ENCODE data around the gene LDHAL6B.
"Not testable (repeated sequence)": the region's sequence is repeated elsewhere in the genome, so short reads cannot be mapped to it uniquely, and the experiment has no call there.

LDHAL6B gene
- 0 reads per million in 3 donors for total RNA-seq

GRCh38 chr15:59206623-59207183 is at the start of gene LDHAL6B:
LDHAL6B (plus strand) TSS chr15:59206843; CDS start chr15:59206941, 98 bp downstream.
- Histone ChIP-seq H3K4me3 (ENCODE audit: insufficient read depth, low read depth, low read length, poor library complexity, severe bottlenecking) (no peak within 1 kb of the TSS), H3K27me3 (replicated peaks; ENCODE audit: control insufficient read depth, insufficient read depth, low read length, poor library complexity, severe bottlenecking) (no peaks in the 10 kb centered on the region), H3K4me1 (ENCODE audit: control insufficient read depth, insufficient read depth, low read length, poor library complexity, severe bottlenecking) (no peaks in the 10 kb centered on the region), H3K27ac (ENCODE audit: insufficient read depth, low read length, poor library complexity, severe bottlenecking) (no peak within 1 kb of the TSS), H3K9me3 (ENCODE audit: control insufficient read depth, low read length) (no peaks in the 10 kb centered on the region), H3K36me3 (ENCODE audit: control insufficient read depth, insufficient read depth, low read length) (no peaks in the 10 kb centered on the region)
- DNase-seq: no peak

DNA sequence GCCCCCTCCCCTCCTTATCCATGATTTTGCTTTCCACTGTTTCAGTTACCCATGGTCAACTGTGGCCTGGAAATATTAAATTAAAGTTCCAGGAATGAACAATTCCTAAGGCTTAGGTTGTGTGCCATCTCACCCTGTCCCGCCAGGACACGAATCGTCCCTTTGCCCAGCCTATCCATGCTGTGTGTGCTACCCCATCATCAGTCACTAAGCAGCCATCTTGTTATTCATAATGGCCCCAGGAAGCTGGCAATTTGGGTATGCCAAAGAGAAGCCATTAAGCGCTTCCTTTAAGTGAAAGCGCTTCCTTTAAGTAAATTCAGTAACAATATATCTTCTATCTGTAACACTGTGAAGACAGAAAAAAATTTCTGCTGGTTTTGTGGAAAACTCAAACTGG is 49.2 kb upstream of the LDHAL6B start:
- Histone ChIP-seq H3K36me3 (ENCODE audit: control insufficient read depth, insufficient read depth, low read length) (no peaks in the 10 kb centered on the region), H3K9me3 (ENCODE audit: control insufficient read depth, low read length) (no peaks in the 10 kb centered on the region), H3K4me3 (ENCODE audit: insufficient read depth, low read depth, low read length, poor library complexity, severe bottlenecking) (no peak overlapping the region)

GRCh38 chr15:59157840-59158700 is 48.6 kb upstream of the LDHAL6B start:
- Histone ChIP-seq H3K27me3 (replicated peaks; ENCODE audit: control insufficient read depth, insufficient read depth, low read length, poor library complexity, severe bottlenecking) (no peaks in the 10 kb centered on the region), H3K4me1 (ENCODE audit: control insufficient read depth, insufficient read depth, low read length, poor library complexity, severe bottlenecking) (no peaks in the 10 kb centered on the region), H3K4me3 (ENCODE audit: insufficient read depth, low read depth, low read length, poor library complexity, severe bottlenecking) (no peak overlapping the region), H3K36me3 (ENCODE audit: control insufficient read depth, insufficient read depth, low read length) (no peaks in the 10 kb centered on the region), H3K9me3 (ENCODE audit: control insufficient read depth, low read length) (no peaks in the 10 kb centered on the region), H3K27ac (ENCODE audit: insufficient read depth, low read length, poor library complexity, severe bottlenecking) (no peak overlapping the region)
- DNase-seq: no peak

More for the DNA sequence above, 49.2 kb upstream of the LDHAL6B start:
- Histone ChIP-seq H3K4me1 (ENCODE audit: control insufficient read depth, insufficient read depth, low read length, poor library complexity, severe bottlenecking) (no peaks in the 10 kb centered on the region), H3K27me3 (replicated peaks; ENCODE audit: control insufficient read depth, insufficient read depth, low read length, poor library complexity, severe bottlenecking) (no peaks in the 10 kb centered on the region), H3K27ac (ENCODE audit: insufficient read depth, low read length, poor library complexity, severe bottlenecking) (no peak overlapping the region)
- DNase-seq: no peak

GRCh38 chr15:59158701-59159034 is 48.0 kb upstream of the LDHAL6B start:
- no peaks in the 10 kb centered on the region for H3K9me3 ChIP-seq (ENCODE audit: control insufficient read depth, low read length)
- no peaks in the 10 kb centered on the region for H3K27me3 ChIP-seq (replicated peaks; ENCODE audit: control insufficient read depth, insufficient read depth, low read length, poor library complexity, severe bottlenecking)
- H3K27ac ChIP-seq (ENCODE audit: insufficient read depth, low read length, poor library complexity, severe bottlenecking): no peak overlapping the region
- no peaks in the 10 kb centered on the region for H3K36me3 ChIP-seq (ENCODE audit: control insufficient read depth, insufficient read depth, low read length)
- no peak for DNase-seq
- H3K4me1 ChIP-seq (ENCODE audit: control insufficient read depth, insufficient read depth, low read length, poor library complexity, severe bottlenecking): no peaks in the 10 kb centered on the region
- no peak overlapping the region for H3K4me3 ChIP-seq (ENCODE audit: insufficient read depth, low read depth, low read length, poor library complexity, severe bottlenecking)

DNA sequence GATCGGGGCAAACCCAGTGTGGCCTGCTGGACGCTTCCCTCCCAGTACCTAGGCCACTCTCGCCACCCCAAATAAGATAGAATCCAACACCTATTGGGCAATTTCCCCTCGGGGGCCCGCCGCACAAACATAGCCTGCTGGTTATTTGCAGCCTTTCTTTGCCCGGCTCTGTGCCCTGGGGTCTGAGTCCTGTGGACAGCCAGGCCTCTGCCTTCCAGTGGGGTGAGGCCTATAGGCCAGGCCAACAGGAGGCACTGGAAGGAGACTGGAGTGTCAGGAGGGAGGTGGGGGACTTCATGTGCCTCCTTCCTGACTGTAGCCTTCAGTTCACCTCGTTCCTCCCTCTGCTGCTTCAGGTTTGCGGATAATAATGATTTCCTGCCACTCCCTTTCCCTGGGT is 47.4 kb upstream of the LDHAL6B start:
- no peak for DNase-seq
- Histone ChIP-seq H3K27ac (ENCODE audit: insufficient read depth, low read length, poor library complexity, severe bottlenecking) (no peak overlapping the region), H3K27me3 (replicated peaks; ENCODE audit: control insufficient read depth, insufficient read depth, low read length, poor library complexity, severe bottlenecking) (no peaks in the 10 kb centered on the region), H3K36me3 (ENCODE audit: control insufficient read depth, insufficient read depth, low read length) (no peaks in the 10 kb centered on the region), H3K4me1 (ENCODE audit: control insufficient read depth, insufficient read depth, low read length, poor library complexity, severe bottlenecking) (no peaks in the 10 kb centered on the region), H3K9me3 (ENCODE audit: control insufficient read depth, low read length) (no peaks in the 10 kb centered on the region), H3K4me3 (ENCODE audit: insufficient read depth, low read depth, low read length, poor library complexity, severe bottlenecking) (no peak overlapping the region)

- no peak overlapping the region for H3K4me3 ChIP-seq (ENCODE audit: insufficient read depth, low read depth, low read length, poor library complexity, severe bottlenecking)
- no peaks in the 10 kb centered on the region for H3K4me1 ChIP-seq (ENCODE audit: control insufficient read depth, insufficient read depth, low read length, poor library complexity, severe bottlenecking)
- H3K27me3 ChIP-seq (replicated peaks; ENCODE audit: control insufficient read depth, insufficient read depth, low read length, poor library complexity, severe bottlenecking): no peaks in the 10 kb centered on the region
- H3K9me3 ChIP-seq (ENCODE audit: control insufficient read depth, low read length): no peaks in the 10 kb centered on the region
- peak in 1 of 3 donors; percentile 3 for DNase-seq
- no peaks in the 10 kb centered on the region for H3K36me3 ChIP-seq (ENCODE audit: control insufficient read depth, insufficient read depth, low read length)
- no peak overlapping the region for H3K27ac ChIP-seq (ENCODE audit: insufficient read depth, low read length, poor library complexity, severe bottlenecking)
Observed at GRCh38 chr15:59160880-59161593, 45.6 kb upstream of the LDHAL6B start.

DNA sequence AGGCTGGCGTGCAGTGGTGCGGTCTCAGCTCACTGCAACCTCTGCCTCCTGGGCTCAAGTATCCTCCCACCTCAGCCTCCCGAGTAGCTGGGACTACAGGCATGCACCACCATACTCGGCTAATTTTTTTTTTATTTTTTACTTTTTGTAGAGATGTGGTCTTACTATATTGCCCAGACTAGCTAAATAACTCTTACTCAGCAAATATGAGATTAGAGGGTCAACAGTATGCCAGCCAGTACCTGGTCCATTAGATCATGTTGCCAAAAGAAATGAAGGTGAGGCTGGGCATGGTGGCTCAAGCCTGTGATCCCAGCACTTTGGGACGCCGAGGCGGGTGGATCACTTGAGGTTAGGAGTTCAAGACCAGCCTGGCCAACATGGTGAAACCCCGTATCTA is 44.6 kb upstream of the LDHAL6B start:
- not testable (repeated sequence) for H3K27ac ChIP-seq (ENCODE audit: insufficient read depth, low read length, poor library complexity, severe bottlenecking); H3K27me3 ChIP-seq (replicated peaks; ENCODE audit: control insufficient read depth, insufficient read depth, low read length, poor library complexity, severe bottlenecking); H3K4me1 ChIP-seq (ENCODE audit: control insufficient read depth, insufficient read depth, low read length, poor library complexity, severe bottlenecking); DNase-seq; H3K4me3 ChIP-seq (ENCODE audit: insufficient read depth, low read depth, low read length, poor library complexity, severe bottlenecking); H3K36me3 ChIP-seq (ENCODE audit: control insufficient read depth, insufficient read depth, low read length); H3K9me3 ChIP-seq (ENCODE audit: control insufficient read depth, low read length)

- Histone ChIP-seq H3K4me1 (ENCODE audit: control insufficient read depth, insufficient read depth, low read length, poor library complexity, severe bottlenecking) (no peaks in the 10 kb centered on the region), H3K27me3 (replicated peaks; ENCODE audit: control insufficient read depth, insufficient read depth, low read length, poor library complexity, severe bottlenecking) (no peaks in the 10 kb centered on the region), H3K9me3 (ENCODE audit: control insufficient read depth, low read length) (no peaks in the 10 kb centered on the region), H3K27ac (ENCODE audit: insufficient read depth, low read length, poor library complexity, severe bottlenecking) (no peak overlapping the region), H3K4me3 (ENCODE audit: insufficient read depth, low read depth, low read length, poor library complexity, severe bottlenecking) (no peak overlapping the region), H3K36me3 (ENCODE audit: control insufficient read depth, insufficient read depth, low read length) (no peaks in the 10 kb centered on the region)
- no peak for DNase-seq
Observed at GRCh38 chr15:59165726-59166125, 40.9 kb upstream of the LDHAL6B start.

DNA sequence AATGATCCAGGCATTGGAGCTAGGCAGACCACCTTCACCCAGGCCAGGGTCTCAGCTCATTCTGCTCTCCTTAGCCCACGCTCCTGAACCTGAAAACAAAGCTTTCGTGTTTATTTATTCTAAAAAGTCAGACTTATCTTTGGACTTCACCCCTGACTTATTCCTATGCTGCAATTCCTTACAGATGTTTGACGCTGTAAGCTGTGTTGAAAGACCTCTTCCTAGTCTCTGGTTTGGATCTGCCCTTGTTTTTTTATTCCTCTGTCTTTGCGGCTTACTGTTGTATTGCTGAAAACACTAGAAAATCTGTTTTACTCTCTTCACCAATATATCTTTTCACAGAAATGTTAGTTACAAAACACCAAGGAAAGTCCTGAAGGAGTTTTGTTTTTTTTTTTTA is 40.5 kb upstream of the LDHAL6B start:
- no peak for DNase-seq
- H3K4me1 ChIP-seq (ENCODE audit: control insufficient read depth, insufficient read depth, low read length, poor library complexity, severe bottlenecking): no peaks in the 10 kb centered on the region
- H3K27me3 ChIP-seq (replicated peaks; ENCODE audit: control insufficient read depth, insufficient read depth, low read length, poor library complexity, severe bottlenecking): no peaks in the 10 kb centered on the region
- no peak overlapping the region for H3K27ac ChIP-seq (ENCODE audit: insufficient read depth, low read length, poor library complexity, severe bottlenecking)
- no peaks in the 10 kb centered on the region for H3K9me3 ChIP-seq (ENCODE audit: control insufficient read depth, low read length)
- no peaks in the 10 kb centered on the region for H3K36me3 ChIP-seq (ENCODE audit: control insufficient read depth, insufficient read depth, low read length)
- no peak overlapping the region for H3K4me3 ChIP-seq (ENCODE audit: insufficient read depth, low read depth, low read length, poor library complexity, severe bottlenecking)
